HG03095 (cell line): ENCODE results near the gene SLC37A4.
A peak's percentile ranks its signal among the peaks of the same experiment; 100 is the strongest.
"Not testable (repeated sequence)": the region's sequence is repeated elsewhere in the genome, so short reads cannot be mapped to it uniquely, and the experiment has no call there.

Source experiments
- ATAC-seq: cut with Tn5 transposase; IDR thresholded peaks from one replicate; pipeline ENCODE4 v1.9.1; 2021; ENCODE audit warnings: moderate library complexity; ENCODE audit not compliant: unreplicated experiment

The SLC37A4 gene

DNA sequence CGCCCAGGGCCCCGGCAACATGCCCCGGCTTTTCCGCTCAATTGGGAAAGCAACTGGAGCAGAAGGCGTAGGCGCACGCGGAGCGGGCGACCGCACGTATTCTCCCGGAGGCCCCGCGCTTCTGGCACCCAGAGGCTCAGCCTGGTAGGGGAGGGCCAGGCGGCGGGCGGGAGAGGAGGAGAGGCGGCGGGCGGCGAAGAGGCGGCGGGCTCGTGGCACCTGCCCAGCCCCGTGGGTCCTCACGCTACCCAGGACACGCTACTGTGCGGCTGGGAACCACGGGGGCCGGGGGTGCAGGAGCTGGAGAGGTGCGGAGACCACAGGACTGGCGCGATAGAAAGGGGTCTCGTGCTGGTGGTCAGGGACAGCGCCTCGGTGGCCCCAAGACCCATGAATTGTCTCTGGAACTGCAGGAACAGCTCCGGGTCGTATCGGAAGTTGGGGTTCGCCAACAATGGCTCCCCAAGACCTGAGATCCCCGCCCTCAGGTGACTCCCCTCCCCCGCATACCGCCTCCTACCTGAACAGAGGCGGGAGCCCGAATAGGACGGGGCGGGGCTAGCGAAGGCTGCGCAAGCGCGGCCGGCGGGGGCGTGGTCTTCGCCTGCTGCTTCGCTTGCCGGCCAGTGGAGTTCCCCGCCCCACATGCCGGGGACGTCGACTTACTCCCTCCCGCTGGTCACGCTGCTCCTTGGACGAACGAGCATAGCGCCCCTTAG is at the start of gene SLC37A4:
SLC37A4 (minus strand) TSS at position 549 of the 719 bp plus-strand sequence.
- ATAC-seq = peak; percentile 78

DNA sequence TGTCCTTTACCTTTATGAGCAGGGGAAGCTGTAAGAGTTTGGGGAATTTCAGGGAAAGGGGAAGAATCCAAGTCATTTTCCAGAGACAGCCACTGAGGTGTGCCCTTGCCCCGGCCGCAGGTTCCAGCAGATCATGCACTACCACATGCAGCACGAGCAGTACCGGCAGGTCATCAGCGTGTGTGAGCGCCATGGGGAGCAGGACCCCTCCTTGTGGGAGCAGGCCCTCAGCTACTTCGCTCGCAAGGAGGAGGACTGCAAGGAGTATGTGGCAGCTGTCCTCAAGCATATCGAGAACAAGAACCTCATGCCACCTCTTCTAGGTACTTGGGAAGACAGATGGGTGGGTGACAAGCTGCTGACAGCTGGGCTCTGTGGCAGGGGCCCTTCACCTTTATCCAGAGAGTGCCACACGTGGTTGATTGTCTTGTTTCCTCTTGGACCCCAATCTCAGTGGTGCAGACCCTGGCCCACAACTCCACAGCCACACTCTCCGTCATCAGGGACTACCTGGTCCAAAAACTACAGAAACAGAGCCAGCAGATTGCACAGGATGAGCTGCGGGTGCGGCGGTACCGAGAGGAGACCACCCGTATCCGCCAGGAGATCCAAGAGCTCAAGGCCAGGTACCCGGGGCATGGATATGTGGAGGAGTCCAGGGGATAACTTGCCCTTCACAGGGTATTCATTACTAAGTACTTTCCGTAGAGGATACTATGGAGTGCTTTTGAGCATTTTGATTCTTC is 48.2 kb upstream of the SLC37A4 start:
- no peak for ATAC-seq

- no peak for ATAC-seq
Observed at GRCh38 chr11:119077839-119078238, 47.2 kb upstream of the SLC37A4 start.

DNA sequence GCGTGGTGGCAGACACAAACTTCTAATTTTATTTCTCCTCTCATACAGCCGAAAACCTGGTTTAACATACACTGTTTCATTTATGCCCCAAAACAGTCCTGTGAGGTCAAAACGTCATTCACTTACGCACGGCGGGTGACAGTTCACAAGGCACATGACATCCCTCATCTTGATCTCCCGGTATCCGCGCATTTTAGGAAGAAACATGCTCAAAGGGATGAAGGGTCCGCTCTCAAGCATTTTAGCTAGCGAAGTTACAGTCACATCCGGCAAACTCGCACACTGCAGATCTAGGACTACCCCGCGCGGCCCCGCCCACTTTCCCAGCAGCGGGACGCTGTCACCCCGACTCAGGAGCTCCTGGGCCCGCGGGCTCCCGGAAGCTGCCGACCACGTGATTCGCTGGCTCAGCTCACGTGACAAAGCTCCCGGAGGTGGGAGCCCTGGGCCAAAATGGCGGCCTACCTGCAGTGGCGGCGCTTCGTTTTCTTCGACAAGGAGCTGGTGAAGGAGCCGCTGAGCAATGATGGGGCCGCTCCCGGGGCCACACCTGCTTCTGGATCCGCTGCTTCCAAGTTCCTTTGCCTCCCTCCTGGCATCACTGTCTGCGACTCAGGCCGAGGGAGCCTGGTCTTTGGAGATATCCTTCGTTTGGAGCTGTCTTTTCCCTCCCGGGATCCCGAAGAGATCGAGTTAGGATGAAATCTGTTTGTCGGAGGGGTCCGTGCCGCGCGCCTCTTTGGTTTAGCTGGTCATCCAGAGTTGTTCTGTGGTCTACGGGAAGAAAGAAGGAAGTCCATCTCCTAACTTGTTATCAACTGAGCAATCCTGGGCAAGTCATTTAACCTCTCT is 36.9 kb upstream of the SLC37A4 start, which contains the start of gene VPS11:
VPS11 (plus strand) TSS at position 448 of the 852 bp plus-strand sequence; CDS start at position 454, 6 bp downstream.
- peak; percentile 88 for ATAC-seq

- ATAC-seq = no peak
Observed at GRCh38 chr11:119065369-119065768, 34.7 kb upstream of the SLC37A4 start.

- no peak for ATAC-seq
Observed at GRCh38 chr11:119062779-119063178, 32.1 kb upstream of the SLC37A4 start.

DNA sequence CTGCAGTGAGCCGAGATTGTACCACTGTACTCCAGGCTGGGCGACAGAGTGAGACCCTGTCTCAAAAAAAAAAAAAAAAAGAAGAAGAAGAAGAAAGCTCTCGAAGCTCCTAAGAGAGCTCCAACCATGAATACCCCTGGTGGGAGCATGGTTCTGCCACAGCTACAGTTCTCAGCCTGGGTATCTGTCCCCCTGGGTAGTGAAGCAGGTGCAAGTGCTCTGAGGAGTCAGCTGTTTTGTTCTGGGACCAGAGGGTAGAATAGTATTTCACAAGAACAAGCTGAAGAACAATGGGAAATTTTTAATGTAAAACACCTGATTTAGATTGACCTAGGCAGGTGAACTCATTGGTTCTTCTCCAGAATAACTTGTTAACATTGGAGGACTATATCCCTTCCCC is 30.6 kb upstream of the SLC37A4 start:
- ATAC-seq = no peak

DNA sequence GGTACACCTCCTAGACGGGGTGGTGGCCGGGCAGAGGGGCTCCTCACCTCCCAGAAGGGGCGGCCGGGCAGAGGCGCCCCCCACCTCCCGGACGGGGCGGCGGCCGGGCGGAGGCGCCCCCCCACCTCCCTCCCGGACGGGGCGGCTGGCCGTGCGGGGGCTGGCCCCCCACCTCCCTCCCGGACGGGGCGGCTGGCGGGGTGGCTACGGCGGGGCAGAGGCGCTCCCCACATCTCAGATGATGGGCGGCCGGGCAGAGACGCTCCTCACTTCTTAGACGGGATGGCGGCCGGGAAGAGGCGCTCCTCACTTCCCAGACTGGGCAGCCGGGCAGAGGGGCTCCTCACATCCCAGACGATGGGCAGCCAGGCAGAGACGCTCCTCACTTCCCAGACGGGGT is 28.5 kb upstream of the SLC37A4 start:
- not testable (repeated sequence) for ATAC-seq

- peak; percentile 88 for ATAC-seq
Observed at GRCh38 chr11:119057000-119057769, 26.5 kb upstream of the SLC37A4 start, which contains the start of gene HYOU1. TSS of gene HYOU1 (minus strand) at chr11:119057205. CDS start at chr11:119056160, 1,045 bp downstream.

DNA sequence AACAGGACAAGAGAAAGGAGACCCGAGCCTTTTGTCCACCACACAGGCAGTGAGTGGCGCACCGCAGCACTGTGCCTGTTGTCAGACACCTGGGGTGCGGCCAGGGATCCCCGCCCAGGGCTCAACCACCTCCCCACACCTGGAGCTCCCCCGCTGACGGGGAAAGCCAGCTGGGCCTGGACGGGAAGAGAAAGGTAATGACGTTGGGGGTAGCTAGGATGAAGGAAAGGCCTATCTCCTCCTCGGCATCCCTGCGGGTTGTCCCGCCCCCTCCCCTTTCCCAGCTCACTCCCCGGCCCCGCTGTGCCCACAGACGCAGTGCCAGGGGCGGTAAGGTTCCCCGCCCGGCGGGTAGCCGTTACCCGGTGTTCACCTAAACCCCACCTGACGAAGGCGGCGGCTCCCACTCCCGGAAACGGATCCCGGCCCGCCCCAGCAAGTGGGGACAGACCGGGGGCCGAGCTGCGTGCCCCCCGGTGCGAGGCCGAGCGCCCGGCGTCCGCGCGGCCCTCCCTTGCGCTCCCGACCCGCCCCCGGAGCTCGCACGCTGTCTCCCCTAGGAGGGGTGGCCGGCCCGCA is 25.8 kb upstream of the SLC37A4 start:
- peak; percentile 7 for ATAC-seq

GRCh38 chr11:119055901-119056300 is 25.2 kb upstream of the SLC37A4 start:
- ATAC-seq = no peak

GRCh38 chr11:119054418-119054817 is 23.7 kb upstream of the SLC37A4 start:
- ATAC-seq = no peak

DNA sequence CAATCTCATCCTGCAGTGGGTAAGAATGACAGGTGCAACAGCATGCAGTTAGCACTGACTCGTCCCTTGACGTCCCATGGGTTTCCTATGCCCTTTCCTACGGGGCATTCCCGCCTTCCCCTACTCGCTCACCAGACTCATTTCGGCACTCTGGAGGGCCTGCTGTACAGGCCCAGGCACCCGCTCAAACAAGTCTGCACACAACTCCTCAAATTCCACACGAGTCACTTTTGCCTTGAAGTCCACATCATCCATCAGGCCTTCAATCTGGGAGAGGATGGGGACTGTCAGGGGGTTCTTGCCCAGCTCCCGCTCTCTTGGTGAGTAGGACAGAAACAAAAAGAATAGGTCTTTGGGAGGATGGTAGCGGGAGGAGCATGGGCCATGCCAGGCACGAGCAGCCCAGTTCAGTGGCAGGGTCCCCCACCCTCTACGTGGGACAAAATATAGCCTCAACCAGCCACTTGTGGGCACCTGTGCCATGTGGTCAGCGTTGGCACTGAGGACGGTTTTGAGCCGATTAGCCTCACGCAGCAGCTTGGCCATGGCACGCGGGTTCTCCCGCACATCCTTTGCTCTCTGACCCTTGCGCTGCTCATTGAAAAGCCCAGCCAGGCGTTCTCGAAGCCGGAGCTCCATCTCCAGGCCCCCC is 21.6 kb upstream of the SLC37A4 start:
- ATAC-seq = no peak

GRCh38 chr11:119051440-119052162 is 20.9 kb upstream of the SLC37A4 start:
- ATAC-seq = peak; percentile 50

- ATAC-seq = no peak
Observed at GRCh38 chr11:119049081-119049480, 18.4 kb upstream of the SLC37A4 start.

DNA sequence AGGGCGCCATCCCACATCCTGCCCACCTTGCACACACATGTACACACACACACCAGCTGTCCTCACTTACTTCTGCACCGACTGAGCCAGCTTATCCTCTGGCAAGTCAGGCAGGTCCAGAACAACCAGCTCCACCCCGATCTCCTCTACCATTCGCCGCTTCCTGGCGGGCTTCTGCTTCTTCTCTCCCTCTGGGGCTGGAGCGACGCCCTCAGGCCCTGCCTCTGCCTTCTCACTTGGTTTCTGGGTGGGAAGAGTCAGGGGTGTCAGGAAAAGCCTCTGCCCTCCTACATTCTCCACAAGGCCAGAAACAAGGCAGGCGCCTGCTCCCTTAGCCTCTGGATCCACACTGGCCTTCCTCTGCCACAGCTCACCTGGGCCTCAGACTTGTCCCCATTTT is 18.0 kb upstream of the SLC37A4 start:
- no peak for ATAC-seq

DNA sequence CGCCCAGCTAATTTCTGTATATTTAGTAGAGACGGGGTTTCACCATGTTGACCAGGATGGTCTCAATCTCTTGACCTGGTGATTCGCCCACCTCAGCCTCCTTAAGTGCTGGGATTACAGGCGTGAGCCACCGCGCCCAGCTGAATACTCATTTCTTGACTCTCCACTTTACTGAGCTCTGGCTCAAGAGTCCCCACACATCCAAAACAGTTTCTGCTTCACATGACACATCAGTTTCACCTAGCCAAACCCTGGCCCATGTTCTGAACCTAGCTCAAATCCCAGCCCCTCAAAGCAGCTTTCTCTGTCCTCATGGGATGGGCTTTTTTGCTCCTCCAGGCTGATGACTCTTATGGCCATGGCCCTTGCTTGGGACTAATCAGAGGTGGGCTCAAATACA is 16.5 kb upstream of the SLC37A4 start:
- ATAC-seq = no peak

GRCh38 chr11:119046489-119046888 is 15.8 kb upstream of the SLC37A4 start:
- ATAC-seq = no peak

DNA sequence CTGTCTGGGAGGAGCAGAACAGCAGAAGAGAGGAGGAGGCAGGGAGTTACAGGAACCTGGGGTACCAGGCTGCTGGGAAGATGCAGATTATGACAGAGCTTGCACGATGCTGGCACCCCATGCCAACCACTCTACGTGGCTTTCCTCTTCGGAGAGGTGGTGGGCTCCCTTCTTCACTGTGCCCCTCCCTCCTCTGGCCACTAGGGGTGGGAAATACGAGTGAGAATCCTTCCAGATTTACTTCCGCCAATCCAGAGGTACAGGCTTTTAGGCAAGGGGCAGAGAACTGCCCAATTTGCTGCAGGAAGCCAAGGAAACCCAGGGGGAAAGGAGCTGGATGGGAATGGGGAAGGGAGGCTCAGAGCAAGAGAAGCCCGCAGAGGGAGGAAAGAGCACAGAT is 14.0 kb upstream of the SLC37A4 start:
- no peak for ATAC-seq
